Activated T-cell treated with anti-CD3 and anti-CD28 coated beads, Interleukin-2, amount 50 U/mL, for 72 hours (primary cell): ENCODE measurements around the gene FZD2. TPM values are rescaled to one million over a fixed set of nuclear protein-coding genes. Genes with fewer than 3 reads are reported as not detected.
A peak's percentile ranks its signal among the peaks of the same experiment; 100 is the strongest.

Experiments
- ATAC-seq, 2 donors: fragments of 150-1000 bp; cut with Tn5 transposase; replicated peaks in 1 of 2; 2 replicates each; pipeline ENCODE4 v1.10.0; 2021; ENCODE audit warnings: moderate library complexity in 2 of 2, mild to moderate bottlenecking in 1 of 2
- DNase-seq, 2 donors: peaks; one replicate each; pipeline ENCODE4 v3.0.0; 2021 to 2022; ENCODE audit warnings: mixed read lengths in 1 of 2
- H3K27ac Mint-ChIP-seq: one replicate; pipeline ENCODE4 v1.8.0; 2022; ENCODE audit warnings: mild to moderate bottlenecking, moderate library complexity, mixed read lengths
- H3K27me3 Mint-ChIP-seq: one replicate; pipeline ENCODE4 v1.8.0; 2022; ENCODE audit warnings: low read depth, mixed read lengths
- H3K36me3 Mint-ChIP-seq, 2 donors: one replicate each; pipeline ENCODE4 v1.8.0; 2022; ENCODE audit warnings: mixed read lengths in 2 of 2, mild to moderate bottlenecking in 1 of 2; ENCODE audit not compliant: insufficient read depth in 2 of 2
- H3K4me1 Mint-ChIP-seq: one replicate; pipeline ENCODE4 v1.8.0; 2022; ENCODE audit warnings: low read depth, mixed read lengths
- H3K4me3 Mint-ChIP-seq, 2 donors: one replicate each; pipeline ENCODE4 v1.8.0; 2022; ENCODE audit warnings: mild to moderate bottlenecking in 2 of 2, mixed read lengths in 2 of 2, moderate library complexity in 2 of 2
- H3K9me3 Mint-ChIP-seq, 2 donors: one replicate each; pipeline ENCODE4 v1.8.0; 2022; ENCODE audit warnings: mixed read lengths in 2 of 2
- total RNA-seq, 2 donors: library from RNA; stranded (reverse); gene quantifications; one replicate each; pipeline ENCODE4 v1.2.3, GENCODE V29; 2022

FZD2 gene
- total RNA-seq, 2 donors from 2014 or later = 0.23 to 0.82 TPM

GRCh38 chr17:44539673-44540072, 17.6 kb upstream of the FZD2 start:
- Mint-ChIP-seq H3K4me3 (no peak overlapping the region), H3K4me1 (no peaks in the 10 kb centered on the region), H3K27me3 (peaks cover 9% of the 10 kb centered on the region), H3K36me3 (no peaks in the 10 kb centered on the region), H3K27ac (no peak overlapping the region), H3K9me3 (no peaks in the 10 kb centered on the region)
- ATAC-seq = no peak
- DNase-seq = no peak

- Mint-ChIP-seq H3K27ac (no peak overlapping the region), H3K36me3 (no peaks in the 10 kb centered on the region), H3K4me1 (no peaks in the 10 kb centered on the region), H3K27me3 (peaks cover 9% of the 10 kb centered on the region), H3K9me3 (no peaks in the 10 kb centered on the region), H3K4me3 (no peak overlapping the region)
- no peak for DNase-seq
- no peak for ATAC-seq
Measured at GRCh38 chr17:44540246-44541084, 16.8 kb upstream of the FZD2 start.

GRCh38 chr17:44541884-44542581, 15.3 kb upstream of the FZD2 start:
- DNase-seq (no peak), ATAC-seq (no peak)
- Mint-ChIP-seq H3K27ac (no peak overlapping the region), H3K4me1 (peaks cover 5% of the 10 kb centered on the region), H3K4me3 (no peak overlapping the region), H3K36me3 (no peaks in the 10 kb centered on the region), H3K27me3 (peaks cover 15% of the 10 kb centered on the region), H3K9me3 (no peaks in the 10 kb centered on the region)

- Mint-ChIP-seq H3K27ac (no peak overlapping the region), H3K27me3 (peaks cover 21% of the 10 kb centered on the region), H3K4me1 (peaks cover 8% of the 10 kb centered on the region), H3K4me3 (no peak overlapping the region), H3K9me3 (no peaks in the 10 kb centered on the region), H3K36me3 (no peaks in the 10 kb centered on the region)
- ATAC-seq = no peak
- no peak for DNase-seq
Measured at GRCh38 chr17:44543213-44543904, 13.9 kb upstream of the FZD2 start.

GRCh38 chr17:44543905-44544523, 13.3 kb upstream of the FZD2 start:
- H3K36me3 Mint-ChIP-seq = no peaks in the 10 kb centered on the region
- no peak for ATAC-seq
- no peak overlapping the region for H3K4me3 Mint-ChIP-seq
- DNase-seq = no peak
- no peak overlapping the region for H3K27ac Mint-ChIP-seq
- no peaks in the 10 kb centered on the region for H3K9me3 Mint-ChIP-seq
- H3K4me1 Mint-ChIP-seq = peaks cover 8% of the 10 kb centered on the region
- peaks cover 21% of the 10 kb centered on the region for H3K27me3 Mint-ChIP-seq

GRCh38 chr17:44546671-44547606, 10.3 kb upstream of the FZD2 start:
- no peak for DNase-seq
- H3K36me3 Mint-ChIP-seq = no peaks in the 10 kb centered on the region
- no peaks in the 10 kb centered on the region for H3K9me3 Mint-ChIP-seq
- H3K4me1 Mint-ChIP-seq = peaks cover 8% of the 10 kb centered on the region
- H3K27me3 Mint-ChIP-seq = peaks cover 34% of the 10 kb centered on the region
- H3K4me3 Mint-ChIP-seq = no peak overlapping the region
- no peak overlapping the region for H3K27ac Mint-ChIP-seq
- peak in 1 of 2 donors; percentile 38 for ATAC-seq

- H3K9me3 Mint-ChIP-seq = no peaks in the 10 kb centered on the region
- peaks cover 42% of the 10 kb centered on the region for H3K27me3 Mint-ChIP-seq
- no peak for ATAC-seq
Measured at GRCh38 chr17:44547625-44548267, 9.5 kb upstream of the FZD2 start.

GRCh38 chr17:44548376-44549230, 8.7 kb upstream of the FZD2 start:
- peaks cover 8% of the 10 kb centered on the region for H3K4me1 Mint-ChIP-seq
- DNase-seq (no peak), ATAC-seq (no peak)
- no peak overlapping the region for H3K4me3 Mint-ChIP-seq
- H3K27me3 Mint-ChIP-seq = peaks cover 42% of the 10 kb centered on the region
- H3K36me3 Mint-ChIP-seq = no peaks in the 10 kb centered on the region
- no peaks in the 10 kb centered on the region for H3K9me3 Mint-ChIP-seq
- H3K27ac Mint-ChIP-seq = no peak overlapping the region

More at GRCh38 chr17:44547625-44548267, 9.5 kb upstream of the FZD2 start:
- DNase-seq = no peak
- Mint-ChIP-seq H3K36me3 (no peaks in the 10 kb centered on the region), H3K27ac (no peak overlapping the region), H3K4me3 (no peak overlapping the region), H3K4me1 (peaks cover 8% of the 10 kb centered on the region)

GRCh38 chr17:44549686-44550085, 7.6 kb upstream of the FZD2 start:
- DNase-seq = no peak
- Mint-ChIP-seq H3K9me3 (no peaks in the 10 kb centered on the region), H3K4me1 (peaks cover 8% of the 10 kb centered on the region), H3K4me3 (no peak overlapping the region), H3K27ac (no peak overlapping the region), H3K27me3 (peaks cover 33% of the 10 kb centered on the region), H3K36me3 (no peaks in the 10 kb centered on the region)
- no peak for ATAC-seq

GRCh38 chr17:44552361-44552760, 4.9 kb upstream of the FZD2 start:
- no peak overlapping the region for H3K4me3 Mint-ChIP-seq
- H3K4me1 Mint-ChIP-seq = peaks cover 17% of the 10 kb centered on the region
- ATAC-seq (no peak), DNase-seq (no peak)
- no peaks in the 10 kb centered on the region for H3K36me3 Mint-ChIP-seq
- H3K27me3 Mint-ChIP-seq = peaks cover 52% of the 10 kb centered on the region
- no peak overlapping the region for H3K27ac Mint-ChIP-seq
- H3K9me3 Mint-ChIP-seq = no peaks in the 10 kb centered on the region

GRCh38 chr17:44555099-44555498, 2.2 kb upstream of the FZD2 start:
- DNase-seq (no peak), ATAC-seq (no peak)
- peaks cover 28% of the 10 kb centered on the region for H3K4me1 Mint-ChIP-seq
- peaks cover 7 to 9% of the 10 kb centered on the region in 2 donors for H3K36me3 Mint-ChIP-seq
- peaks cover 66% of the 10 kb centered on the region for H3K27me3 Mint-ChIP-seq
- no peaks in the 10 kb centered on the region for H3K9me3 Mint-ChIP-seq
- peak overlapping the region in 1 of 2 donors; percentile 15 for H3K4me3 Mint-ChIP-seq
- H3K27ac Mint-ChIP-seq = no peak overlapping the region
